Naive thymus-derived CD8-positive, alpha-beta T cell (primary cell): ENCODE results near the gene PVRIG. TPM values are rescaled to one million over a fixed set of nuclear protein-coding genes. Genes with fewer than 3 reads are reported as not detected.
"Not testable (repeated sequence)": the region's sequence is repeated elsewhere in the genome, so short reads cannot be mapped to it uniquely, and the experiment has no call there.

Experiments
- ATAC-seq, 2 donors: fragments of 150-1000 bp; cut with Tn5 transposase in 1 of 2; sonication (Bioruptor Pico), chemical (Tn5 transposase) in 1 of 2; 1 replicate in 1 of 2; 2 replicates in 1 of 2; pipeline ENCODE4 v1.10.0; 2021; ENCODE audit warnings: mild to moderate bottlenecking in 2 of 2, moderate library complexity in 2 of 2
- POLR2A ChIA-PET: fragments of 350-600 bp; sonication (Branson Sonifier 250); formaldehyde crosslinking; loops from one replicate; lab custom pipeline; 2021; ENCODE audit warnings: antibody characterized with exemption; lab: Charles Lee
- DNase-seq, 10 donors: peaks; one replicate each; pipeline versions ENCODE4 v3.0.0 to v3.0.0-alpha.2; 2020 to 2022
- H3K27ac Mint-ChIP-seq, 10 donors: one replicate each; pipeline ENCODE4 v1.8.0; 2020 to 2022; ENCODE audit warnings: mild to moderate bottlenecking in 10 of 10, mixed read lengths in 10 of 10, moderate library complexity in 4 of 10, inconsistent platforms in 1 of 10
- H3K27me3 Mint-ChIP-seq, 5 donors: one replicate each; pipeline ENCODE4 v1.8.0; 2021 to 2022; ENCODE audit warnings: mixed read lengths in 5 of 5
- H3K36me3 Mint-ChIP-seq, 3 donors: one replicate each; pipeline ENCODE4 v1.8.0; 2020 to 2022; ENCODE audit warnings: mixed read lengths in 3 of 3, mild to moderate bottlenecking in 2 of 3, inconsistent platforms in 1 of 3
- H3K4me1 Mint-ChIP-seq, 4 donors: one replicate each; pipeline ENCODE4 v1.8.0; 2021 to 2022; ENCODE audit warnings: mixed read lengths in 4 of 4
- H3K4me3 Mint-ChIP-seq, 10 donors: one replicate each; pipeline ENCODE4 v1.8.0; 2020 to 2022; ENCODE audit warnings: mild to moderate bottlenecking in 10 of 10, mixed read lengths in 10 of 10, moderate library complexity in 6 of 10, inconsistent platforms in 1 of 10
- H3K9me3 Mint-ChIP-seq, 9 donors: one replicate each; pipeline ENCODE4 v1.8.0; 2020 to 2022; ENCODE audit warnings: mixed read lengths in 9 of 9, mild to moderate bottlenecking in 3 of 9, inconsistent platforms in 1 of 9, moderate library complexity in 1 of 9
- polyA plus RNA-seq, 3 donors: library from polyadenylated mRNA; unstranded; fragments of 300-500 nt; fragmentation: Illumina TruSeq; gene quantifications; one replicate each; pipeline ENCODE4 v1.2.3, GENCODE V29; 2021
- total RNA-seq, 8 experiments: library from RNA in 2 of 8; stranded (reverse) in 2 of 8; gene quantifications; one replicate each; pipeline ENCODE4 v1.2.3 and lab custom pipeline; 2021 to 2026

The PVRIG gene
- total and polyA plus RNA-seq, 5 experiments from 2014 or later, result 79.1 to 85.4 (median 83.8) TPM

DNA sequence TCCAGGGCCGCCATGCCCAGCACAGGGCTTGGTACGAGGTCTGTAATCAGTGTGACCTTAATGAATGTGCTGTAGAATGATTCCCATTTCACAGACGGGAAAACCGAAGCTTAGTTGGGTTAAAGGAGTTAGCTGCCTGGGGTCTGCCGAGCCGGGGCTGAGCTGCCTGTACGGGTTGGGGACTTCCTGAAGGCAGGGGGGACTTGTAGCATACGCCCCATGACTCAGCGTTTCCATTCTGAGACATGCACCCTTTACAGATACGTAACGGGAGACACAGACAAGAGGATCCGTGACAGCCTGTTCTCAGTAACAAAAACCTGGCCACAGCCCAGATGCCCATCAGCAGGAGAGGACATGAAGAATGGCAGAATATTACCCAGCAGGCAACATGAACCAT is 23.6 kb downstream of the PVRIG start:
- peak in 1 of 2 donors; percentile 56 for ATAC-seq
- H3K36me3 Mint-ChIP-seq, H3K9me3 Mint-ChIP-seq, POLR2A ChIA-PET, H3K27me3 Mint-ChIP-seq, DNase-seq: not testable (repeated sequence)
- peak overlapping the region in 2 of 10 donors; percentile 45 to 58 for H3K4me3 Mint-ChIP-seq
- H3K27ac Mint-ChIP-seq, result peak overlapping the region in 6 of 10 donors; percentile 19 to 87 (median 78)
- peaks cover 12 to 39% (median 25%) of the 10 kb centered on the region in 4 donors for H3K4me1 Mint-ChIP-seq

DNA sequence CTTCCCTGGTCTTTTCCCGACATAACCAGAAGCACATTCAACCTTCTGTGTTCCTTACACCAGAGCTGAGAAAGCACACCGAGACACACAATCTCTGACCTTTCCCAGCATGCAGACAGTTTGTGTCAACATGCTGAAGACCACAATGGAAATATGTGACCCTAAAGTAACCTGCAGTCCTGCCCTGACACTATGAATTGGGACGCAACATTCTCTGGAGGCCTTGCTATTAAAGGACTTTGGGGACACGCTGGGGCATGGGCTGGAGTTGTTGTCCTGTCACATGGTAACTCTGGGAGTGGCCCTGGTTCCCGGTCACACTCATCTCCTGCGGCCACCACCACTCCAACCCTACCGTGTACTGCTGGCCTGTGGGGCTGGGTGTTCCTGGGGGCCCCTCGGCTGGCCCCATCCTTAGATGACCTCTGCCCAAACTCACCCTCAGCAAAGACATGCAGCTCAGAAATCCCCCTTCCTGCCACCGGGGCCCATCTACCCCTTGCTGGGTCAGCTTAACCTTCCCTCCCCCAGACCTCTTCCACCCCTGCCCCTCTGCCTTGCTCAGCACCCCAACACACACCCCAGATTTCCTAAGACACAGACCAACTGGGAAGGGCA is 25.3 kb downstream of the PVRIG start:
- H3K9me3 Mint-ChIP-seq, H3K27me3 Mint-ChIP-seq, ATAC-seq, H3K36me3 Mint-ChIP-seq, DNase-seq: not testable (repeated sequence)
- POLR2A ChIA-PET, result interaction anchor here (0.7 to 0.8 kb wide), 4 partner anchors 14 to 1053 kb away, joined by 3 read pairs; partner anchors contain the start of gene MBLAC1
- peak overlapping the region in 1 of 10 donors; percentile 19 for H3K27ac Mint-ChIP-seq
- H3K4me3 Mint-ChIP-seq, result peak overlapping the region in 1 of 10 donors; percentile 18
- H3K4me1 Mint-ChIP-seq, result peaks cover 4 to 30% (median 15%) of the 10 kb centered on the region in 4 donors

DNA sequence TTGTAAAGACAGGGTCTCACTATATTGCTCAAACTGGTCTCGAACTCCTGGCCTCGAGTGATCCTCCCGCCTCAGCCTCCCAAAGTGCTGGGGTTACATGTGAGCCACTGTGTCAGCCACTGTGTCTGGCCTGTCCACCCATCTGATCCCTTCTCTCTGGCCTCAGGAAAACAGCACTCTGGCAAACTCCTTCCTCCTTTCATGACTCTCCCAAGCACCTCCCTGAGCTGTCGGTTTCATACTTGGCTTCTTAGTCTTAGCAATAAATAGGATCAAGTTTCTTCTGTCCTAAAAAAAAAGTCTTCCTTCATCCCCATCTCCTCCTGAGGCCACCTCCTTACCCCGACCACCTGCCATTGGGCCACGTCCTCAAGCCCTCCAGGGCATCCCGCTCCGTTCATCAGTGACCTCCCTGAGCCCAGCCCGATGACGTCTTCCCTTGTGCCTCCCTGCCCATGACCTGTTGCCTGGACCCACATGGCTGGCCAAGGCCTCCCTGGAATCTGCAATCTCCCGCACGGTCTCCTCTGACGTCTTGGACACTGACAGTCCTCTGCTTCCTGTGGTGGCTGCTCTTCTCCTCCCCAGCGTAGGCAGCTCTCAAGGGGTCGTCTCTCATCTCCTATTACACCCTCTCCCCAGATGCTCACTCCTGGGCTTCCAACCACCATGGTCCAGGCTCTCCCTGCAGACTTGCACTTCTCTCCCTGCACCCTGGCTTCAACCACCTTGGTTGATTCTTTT is 26.5 kb downstream of the PVRIG start:
- H3K9me3 Mint-ChIP-seq, DNase-seq, ATAC-seq, H3K4me3 Mint-ChIP-seq, H3K27me3 Mint-ChIP-seq, H3K36me3 Mint-ChIP-seq: not testable (repeated sequence)
- POLR2A ChIA-PET, result interaction anchor here (0.7 kb wide), 2 partner anchors 270 to 1052 kb away, joined by 3 read pairs; no protein-coding TSS in a partner anchor
- Mint-ChIP-seq H3K27ac (peak overlapping the region in 2 of 10 donors; percentile 60 to 91), H3K4me1 (peaks cover 4 to 29% (median 15%) of the 10 kb centered on the region in 4 donors)

DNA sequence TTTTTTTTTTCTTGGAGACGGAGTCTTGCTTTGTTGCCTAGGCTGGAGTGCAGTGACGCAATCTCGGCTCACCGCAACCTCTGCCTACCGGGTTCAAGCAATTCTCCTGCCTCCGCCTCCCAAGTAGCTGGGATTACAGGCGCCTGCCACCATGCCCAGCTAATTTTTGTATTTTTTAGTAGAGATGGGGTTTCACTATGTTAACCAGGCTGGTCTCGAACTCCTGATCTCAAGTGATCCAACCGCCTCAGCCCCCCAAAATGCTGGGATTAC is 27.1 kb downstream of the PVRIG start:
- DNase-seq, H3K36me3 Mint-ChIP-seq, POLR2A ChIA-PET, H3K9me3 Mint-ChIP-seq, ATAC-seq, H3K4me3 Mint-ChIP-seq, H3K27me3 Mint-ChIP-seq: not testable (repeated sequence)
- peaks cover 6 to 30% (median 16%) of the 10 kb centered on the region in 4 donors for H3K4me1 Mint-ChIP-seq
- H3K27ac Mint-ChIP-seq, result peak overlapping the region in 3 of 10 donors; percentile 21 to 91 (median 24)

DNA sequence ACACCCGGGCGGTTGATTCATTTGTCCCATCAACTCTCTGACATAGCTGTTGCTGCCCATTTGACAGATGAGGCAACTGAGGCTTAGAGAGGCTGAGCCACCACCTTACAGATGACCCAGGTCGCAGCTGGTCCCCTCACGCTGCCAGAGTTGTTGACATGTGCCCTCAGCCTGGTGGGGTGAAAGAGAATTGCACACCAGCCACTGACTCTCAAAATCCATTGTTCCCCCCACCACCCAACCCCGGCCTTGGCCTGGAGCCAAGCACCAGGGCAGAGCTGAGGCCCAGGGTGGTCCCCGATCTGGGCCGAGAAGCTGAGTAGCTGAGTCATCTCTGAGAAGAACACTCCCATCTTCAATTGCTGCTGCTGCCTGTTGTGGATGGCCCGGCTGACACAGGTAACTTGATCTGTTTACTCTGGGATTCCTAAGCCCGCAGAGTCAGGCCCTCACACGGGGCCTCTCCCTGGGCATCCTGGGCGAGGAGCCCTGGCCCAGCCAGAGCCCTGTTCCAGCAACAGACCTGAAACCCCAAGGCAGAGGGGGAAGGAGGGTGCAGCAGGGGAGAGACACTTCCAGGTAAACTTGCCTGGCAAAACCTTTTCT is 27.5 kb downstream of the PVRIG start:
- no peaks in the 10 kb centered on the region for H3K9me3 Mint-ChIP-seq
- H3K4me1 Mint-ChIP-seq, result peaks cover 6 to 30% (median 16%) of the 10 kb centered on the region in 4 donors
- H3K27me3 Mint-ChIP-seq, result no peaks in the 10 kb centered on the region
- H3K4me3 Mint-ChIP-seq, result no peak overlapping the region
- peaks cover 0 to 3% (median 2%) of the 10 kb centered on the region in 3 donors for H3K36me3 Mint-ChIP-seq
- ATAC-seq (no peak), DNase-seq (no peak)
- H3K27ac Mint-ChIP-seq, result peak overlapping the region in 5 of 10 donors; percentile 15 to 91 (median 21)
- POLR2A ChIA-PET, result no interaction called here

DNA sequence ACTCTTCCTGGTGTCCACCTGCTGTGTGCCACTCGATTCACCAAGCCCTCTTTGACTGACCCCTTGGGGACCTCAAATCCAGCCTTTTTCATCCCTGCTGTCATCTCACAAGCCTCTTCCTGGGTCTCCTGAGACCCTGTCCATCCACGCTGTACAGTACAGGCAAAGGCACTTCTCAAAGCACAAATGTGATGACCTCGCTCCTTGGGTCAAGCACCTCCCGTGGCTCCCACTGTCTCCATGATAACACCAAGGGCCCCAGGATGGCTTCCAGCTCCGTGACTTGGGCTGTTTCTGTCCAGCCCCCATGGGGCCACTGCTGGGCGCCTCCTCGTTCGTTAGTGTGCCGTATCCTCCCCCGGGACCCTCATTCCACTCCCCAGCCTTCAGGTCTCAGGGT is 28.7 kb downstream of the PVRIG start:
- no peaks in the 10 kb centered on the region for H3K27me3 Mint-ChIP-seq
- H3K4me3 Mint-ChIP-seq, result peak overlapping the region in 1 of 10 donors; percentile 20
- peaks cover 0 to 3% (median 2%) of the 10 kb centered on the region in 3 donors for H3K36me3 Mint-ChIP-seq
- no peak for ATAC-seq
- no peak for DNase-seq
- H3K27ac Mint-ChIP-seq, result peak overlapping the region in 1 of 10 donors; percentile 41
- POLR2A ChIA-PET, result no interaction called here
- no peaks in the 10 kb centered on the region for H3K9me3 Mint-ChIP-seq
- H3K4me1 Mint-ChIP-seq, result peaks cover 6 to 25% (median 12%) of the 10 kb centered on the region in 4 donors

DNA sequence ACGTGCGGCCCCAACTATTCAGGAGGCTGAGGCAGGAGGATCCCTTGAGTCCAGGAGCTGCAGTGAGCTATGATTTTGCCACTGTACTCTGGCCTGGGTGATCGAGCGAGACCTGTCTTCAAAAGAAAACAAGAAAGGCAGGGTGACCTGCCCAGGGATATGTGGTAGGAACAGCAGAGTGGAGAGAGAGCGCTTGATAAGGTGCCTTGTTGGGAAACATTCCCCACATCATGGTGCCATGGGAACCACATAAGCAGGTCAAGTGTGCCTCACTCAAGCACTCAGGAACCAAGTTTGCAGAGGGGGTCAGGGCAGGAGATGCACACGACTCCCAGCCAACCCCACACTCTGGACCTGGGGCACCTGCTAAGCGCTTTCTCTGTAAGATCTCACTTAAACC is 37.3 kb downstream of the PVRIG start:
- Mint-ChIP-seq H3K4me3 (no peak overlapping the region), H3K36me3 (peaks cover 0 to 4% (median 0%) of the 10 kb centered on the region in 3 donors), H3K27ac (no peak overlapping the region), H3K4me1 (peaks cover 0 to 2% (median 1%) of the 10 kb centered on the region in 4 donors), H3K9me3 (no peaks in the 10 kb centered on the region), H3K27me3 (no peaks in the 10 kb centered on the region)
- no peak for ATAC-seq
- DNase-seq, result no peak
- POLR2A ChIA-PET, result no interaction called here

DNA sequence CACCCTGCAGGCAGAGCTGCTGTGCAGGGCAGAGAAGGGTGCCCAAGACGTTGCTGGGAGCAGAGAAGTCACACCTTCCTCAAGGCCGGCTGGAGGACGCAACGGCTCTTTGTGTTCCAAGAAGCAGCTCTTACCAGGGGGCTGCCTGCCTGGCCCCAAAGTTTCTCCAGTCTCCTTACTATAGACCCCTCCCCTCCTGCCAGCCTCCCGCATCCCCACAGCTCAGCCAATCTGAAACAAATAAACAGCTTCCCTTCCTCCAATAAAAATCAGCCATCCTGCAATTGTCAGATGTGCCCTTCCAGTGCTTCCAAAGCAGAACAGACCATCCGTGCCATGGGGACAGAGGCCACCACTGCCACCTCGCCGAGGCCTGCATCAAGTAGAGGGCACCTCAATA is 40.2 kb downstream of the PVRIG start:
- ATAC-seq, POLR2A ChIA-PET, H3K27me3 Mint-ChIP-seq, H3K4me3 Mint-ChIP-seq, H3K4me1 Mint-ChIP-seq, H3K9me3 Mint-ChIP-seq, DNase-seq, H3K36me3 Mint-ChIP-seq: not testable (repeated sequence)
- peak overlapping the region in 2 of 10 donors; percentile 53 to 69 for H3K27ac Mint-ChIP-seq

DNA sequence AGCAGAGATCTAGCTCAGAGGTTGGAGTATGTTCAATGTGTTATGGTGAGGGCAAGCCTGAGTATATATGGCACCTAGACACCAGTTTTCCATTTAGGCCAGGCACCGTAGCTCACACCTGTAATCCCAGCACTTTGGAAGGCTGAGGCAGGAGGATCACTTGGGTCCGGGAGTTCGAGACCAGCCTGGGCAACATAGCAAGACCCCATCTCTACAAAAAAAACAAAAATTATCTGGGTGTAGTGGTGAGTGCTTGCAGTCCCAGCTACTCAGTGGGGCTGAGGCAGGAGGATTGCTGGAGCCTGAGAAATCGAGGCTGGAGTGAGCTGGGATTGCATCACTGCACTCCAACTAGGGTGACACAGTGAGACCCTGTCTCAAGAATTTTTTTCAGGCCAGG is 43.1 kb downstream of the PVRIG start:
- not testable (repeated sequence) for H3K4me1 Mint-ChIP-seq, H3K4me3 Mint-ChIP-seq, H3K27me3 Mint-ChIP-seq, H3K36me3 Mint-ChIP-seq, DNase-seq, H3K9me3 Mint-ChIP-seq, ATAC-seq
- H3K27ac Mint-ChIP-seq, result peak overlapping the region in 1 of 10 donors; percentile 27
- POLR2A ChIA-PET, result interaction anchor here (0.7 kb wide), 1 partner anchor 413 kb away, joined by 5 read pairs; no protein-coding TSS in a partner anchor

DNA sequence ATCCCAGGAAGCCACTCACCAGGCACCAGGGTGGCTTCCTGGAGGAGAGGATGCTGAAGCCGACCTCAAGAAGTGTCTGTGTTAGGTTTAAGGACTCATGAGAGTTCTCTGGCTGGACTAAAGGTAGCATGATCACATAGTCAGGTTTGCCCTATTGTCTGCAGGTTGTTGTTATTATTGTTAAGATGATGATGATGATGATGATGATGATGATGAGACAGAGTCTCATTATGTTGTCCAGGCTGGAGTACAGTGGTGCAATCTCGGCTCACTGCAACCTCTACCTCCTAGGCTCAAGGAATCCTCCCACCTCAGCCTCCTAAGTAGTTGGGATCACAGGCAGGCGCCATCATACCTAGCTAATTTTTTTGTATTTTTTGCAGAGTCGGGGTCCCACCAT is 44.5 kb downstream of the PVRIG start:
- POLR2A ChIA-PET, result interaction anchor here (0.6 kb wide), 1 partner anchor 605 kb away, joined by 3 read pairs; no protein-coding TSS in a partner anchor
- ATAC-seq, H3K4me3 Mint-ChIP-seq, H3K9me3 Mint-ChIP-seq, DNase-seq, H3K36me3 Mint-ChIP-seq, H3K27me3 Mint-ChIP-seq: not testable (repeated sequence)
- Mint-ChIP-seq H3K27ac (peak overlapping the region in 1 of 10 donors; percentile 20), H3K4me1 (peaks cover 2 to 15% (median 5%) of the 10 kb centered on the region in 4 donors)

DNA sequence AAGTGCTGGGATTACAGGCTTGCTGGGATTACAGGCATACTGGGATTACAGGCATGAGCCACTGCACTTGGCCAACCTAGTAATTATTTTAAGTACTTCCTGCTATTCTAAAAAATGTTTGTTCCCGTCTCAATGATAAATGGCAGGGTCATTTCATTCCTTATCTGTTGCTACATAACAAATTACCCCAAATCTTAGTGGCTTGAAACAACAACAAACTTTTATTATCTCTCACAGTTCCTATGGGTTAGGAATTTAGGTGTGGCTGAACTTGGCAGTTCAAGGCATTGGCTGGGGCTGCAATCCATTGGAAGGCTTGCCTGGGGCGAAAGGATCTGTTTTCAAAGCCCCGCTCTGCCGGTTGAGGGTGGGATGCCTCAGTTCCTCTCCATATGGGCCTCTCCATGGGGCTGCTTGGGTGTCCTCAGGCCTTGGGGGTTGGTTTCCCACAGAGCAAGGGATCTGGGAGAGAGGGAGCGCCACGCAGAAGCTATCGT is 45.0 kb downstream of the PVRIG start:
- H3K36me3 Mint-ChIP-seq, H3K27ac Mint-ChIP-seq, POLR2A ChIA-PET, H3K4me3 Mint-ChIP-seq, DNase-seq, H3K27me3 Mint-ChIP-seq, H3K9me3 Mint-ChIP-seq, ATAC-seq: not testable (repeated sequence)
- H3K4me1 Mint-ChIP-seq, result peaks cover 4 to 15% (median 6%) of the 10 kb centered on the region in 4 donors

DNA sequence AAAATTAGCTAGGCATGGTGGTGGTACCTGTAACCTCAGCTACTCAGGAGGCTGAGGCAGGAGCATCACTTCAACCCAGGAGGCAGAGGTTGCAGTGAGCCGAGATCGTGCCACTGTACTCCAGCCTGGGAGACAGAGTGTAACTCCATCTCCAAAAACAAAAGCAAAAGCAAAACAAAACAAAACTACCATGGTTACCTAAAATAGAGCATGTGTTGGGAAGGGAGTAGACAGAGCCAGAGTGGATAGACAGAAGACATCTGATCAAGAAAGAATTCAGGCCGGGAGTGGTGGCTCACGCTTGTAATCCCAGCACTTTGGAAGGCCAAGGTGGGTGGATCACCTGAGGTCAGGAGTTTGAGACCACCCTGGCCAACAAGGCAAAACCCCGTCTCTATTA is 46.1 kb downstream of the PVRIG start:
- H3K27me3 Mint-ChIP-seq, H3K9me3 Mint-ChIP-seq, ATAC-seq, POLR2A ChIA-PET, DNase-seq, H3K36me3 Mint-ChIP-seq: not testable (repeated sequence)
- H3K4me3 Mint-ChIP-seq, result peak overlapping the region in 1 of 10 donors; percentile 45
- H3K4me1 Mint-ChIP-seq, result peaks cover 7 to 25% (median 11%) of the 10 kb centered on the region in 4 donors
- peak overlapping the region in 1 of 10 donors; percentile 38 for H3K27ac Mint-ChIP-seq
